SK-N-MC (cell line): ENCODE data around the gene CALR3.

Source experiments
- DNase-seq: peaks from one replicate; pipeline ENCODE4 v3.0.0-alpha.2; 2011; ENCODE audit warnings: low read depth, low spot score
- H3K27ac ChIP-seq: fragments of 200-600 bp; sonication (generic); 2 replicates; pipeline ENCODE4 v1.5.1; 2016; ENCODE audit warnings: mixed run types
- H3K36me3 ChIP-seq: fragments of 200-600 bp; sonication (generic); 2 replicates; pipeline ENCODE4 v1.6.1; 2017; ENCODE audit warnings: antibody characterized with exemption, low read length, mixed read lengths; ENCODE audit not compliant: insufficient read depth
- H3K4me3 ChIP-seq: fragments of 200-600 bp; sonication (generic); 2 replicates; pipeline ENCODE4 v1.5.1; 2016
- H3K9ac ChIP-seq: fragments of 200-600 bp; sonication (generic); 2 replicates; pipeline ENCODE4 v1.8.0; 2017; ENCODE audit warnings: mixed run types, mixed read lengths; ENCODE audit not compliant: insufficient read length
- H3K9me3 ChIP-seq: fragments of 200-600 bp; sonication (generic); 2 replicates; pipeline ENCODE4 v1.6.1; 2017; ENCODE audit warnings: low read depth, mild to moderate bottlenecking, antibody characterized with exemption, low read length, moderate library complexity, mixed read lengths
- EZH2 ChIP-seq: fragments of 200-600 bp; sonication (generic); IDR thresholded peaks from one replicate; pipeline ENCODE4 v1.6.1; 2017; ENCODE audit warnings: antibody characterized with exemption
- FOXP2 ChIP-seq: optimal IDR thresholded peaks from 2 replicates; pipeline ENCODE3; 2011; ENCODE audit warnings: mild to moderate bottlenecking, moderate library complexity; ENCODE audit not compliant: insufficient read depth; ENCODE audit errors: extremely low read length, control extremely low read depth
- POLR2AphosphoS5 ChIP-seq: IDR thresholded peaks from 2 replicates; pipeline ENCODE4 v1.6.1; 2012; ENCODE audit warnings: mild to moderate bottlenecking, low read depth, low read length, borderline replicate concordance

The CALR3 gene

DNA sequence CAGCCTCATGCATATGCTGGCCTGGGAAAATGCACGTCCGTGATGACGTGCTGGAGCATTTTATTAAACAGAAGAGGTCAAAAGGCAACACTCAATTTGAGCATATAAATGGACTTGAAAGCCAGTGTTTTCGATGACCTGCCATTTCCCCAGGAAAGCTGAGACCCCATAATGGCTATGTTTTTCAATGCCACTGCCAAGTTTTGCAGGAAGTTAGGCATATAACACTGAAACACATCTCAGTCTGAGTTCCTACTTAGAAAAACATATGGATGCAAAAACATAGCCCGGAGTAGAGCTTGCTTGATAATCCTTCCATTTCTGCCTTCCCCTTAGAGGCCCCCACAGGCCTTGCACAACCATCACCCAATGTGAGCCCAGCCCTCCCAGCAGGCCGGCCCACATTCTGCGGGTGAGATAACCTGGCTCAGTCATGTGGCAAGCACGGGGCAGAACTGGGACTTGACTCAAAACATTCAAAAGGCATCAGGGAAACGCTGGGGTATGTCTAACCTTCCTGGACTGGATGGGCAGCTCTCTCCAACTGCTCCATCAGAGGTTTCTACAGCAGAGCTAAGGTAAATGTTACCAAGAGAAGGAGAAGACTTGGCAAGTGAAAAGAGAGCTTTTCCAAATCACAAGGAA lies 49.1 kb downstream of the CALR3 start:
- TF ChIP-seq FOXP2 (peak; percentile 71), POLR2AphosphoS5 (no peak)
- H3K4me3 ChIP-seq = peak overlapping the region; percentile 36
- H3K36me3 ChIP-seq = peaks cover 2% of the 10 kb centered on the region; the same call in 1 of the 2 replicates
- no peak overlapping the region for H3K9ac ChIP-seq
- peak overlapping the region; percentile 71 for H3K27ac ChIP-seq
- DNase-seq = peak; percentile 52
- H3K9me3 ChIP-seq = no peaks in the 10 kb centered on the region

DNA sequence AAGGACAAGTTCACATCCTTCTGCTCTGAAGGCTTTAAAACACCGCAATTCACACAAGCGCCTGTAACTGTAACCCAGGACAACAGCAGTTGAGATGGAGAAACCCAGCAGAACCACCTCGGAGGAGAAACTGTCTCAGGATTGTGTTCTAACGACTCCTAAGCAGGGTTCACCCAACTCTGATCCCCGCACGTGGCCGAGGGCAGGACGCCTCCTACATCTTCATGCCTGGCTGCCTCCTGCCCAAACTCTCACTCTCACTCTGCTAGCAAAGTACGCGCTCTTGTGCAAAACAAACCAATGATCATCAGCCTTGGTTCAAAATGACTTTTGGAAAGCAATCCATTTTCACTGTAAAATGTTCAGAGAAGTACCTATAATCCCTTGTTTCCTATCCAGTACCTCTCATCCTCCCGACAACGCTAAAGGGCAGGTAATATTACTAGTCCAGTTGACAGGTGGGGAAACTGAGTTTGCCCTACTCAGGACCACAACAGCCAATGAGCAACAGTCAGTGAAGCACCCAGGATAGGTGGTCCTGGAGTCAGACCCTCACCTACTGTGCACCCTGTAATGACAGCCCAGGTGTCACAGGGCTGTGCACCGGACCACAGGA lies 49.8 kb downstream of the CALR3 start:
- peaks cover 6% of the 10 kb centered on the region; the same call in 1 of the 2 replicates for H3K36me3 ChIP-seq
- H3K9me3 ChIP-seq = no peaks in the 10 kb centered on the region
- no peak for TF ChIP-seq EZH2
- no peak for TF ChIP-seq FOXP2
- no peak for TF ChIP-seq POLR2AphosphoS5
- H3K4me3 ChIP-seq = peak overlapping the region; percentile 36; the same call in 1 of the 2 replicates
- DNase-seq = no peak
- 0 out of 2 replicates have a peak overlapping the region, but pooled peaks have one; percentile 36 for H3K27ac ChIP-seq
- H3K9ac ChIP-seq = no peak overlapping the region

DNA sequence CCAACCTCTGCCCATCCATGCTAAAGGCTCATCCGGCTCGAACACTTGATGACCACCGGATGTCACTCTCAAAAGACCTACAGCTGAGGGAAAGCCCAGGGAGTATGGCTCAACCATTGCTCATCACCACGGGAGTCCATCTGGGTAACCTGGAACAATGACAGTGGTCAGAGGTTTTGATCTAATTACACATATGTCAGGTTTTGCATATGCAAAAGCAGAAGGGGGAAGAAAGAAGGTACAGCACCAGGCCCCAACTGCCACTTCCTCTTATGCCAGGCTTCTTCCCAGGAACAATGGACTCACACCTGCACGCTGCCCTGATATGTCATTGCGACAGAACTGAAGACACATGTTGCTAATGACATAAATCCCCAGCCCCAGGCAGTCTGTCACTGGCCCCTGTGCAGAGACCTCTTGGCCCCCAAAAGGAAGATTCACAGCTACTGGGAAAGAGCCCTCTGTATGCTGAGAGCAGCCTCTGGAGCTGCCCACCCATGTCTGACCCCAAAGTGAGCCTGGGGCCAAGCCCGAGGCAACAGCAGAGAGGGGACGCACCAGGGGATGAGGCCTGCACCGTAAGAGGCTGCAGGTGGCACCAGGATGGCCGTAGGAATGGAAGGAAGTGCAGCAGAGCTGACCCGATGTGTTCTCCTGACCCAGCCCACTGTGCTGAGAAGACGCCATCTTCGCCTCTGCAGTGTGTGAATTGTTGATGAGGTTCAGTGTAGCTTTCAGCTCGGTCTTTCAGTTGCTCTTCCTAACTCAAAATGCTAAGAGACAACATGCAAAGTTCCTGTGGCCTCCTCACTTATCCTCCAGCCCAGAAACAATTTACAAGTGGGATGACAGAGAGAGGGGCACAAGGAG lies 50.5 kb downstream of the CALR3 start:
- no peak for DNase-seq
- Histone ChIP-seq H3K9me3 (no peaks in the 10 kb centered on the region), H3K27ac (no peak overlapping the region), H3K4me3 (no peak overlapping the region), H3K36me3 (peaks cover 11% of the 10 kb centered on the region), H3K9ac (no peak overlapping the region)
- no peak for TF ChIP-seq POLR2AphosphoS5
- TF ChIP-seq FOXP2 = no peak
- no peak for TF ChIP-seq EZH2

DNA sequence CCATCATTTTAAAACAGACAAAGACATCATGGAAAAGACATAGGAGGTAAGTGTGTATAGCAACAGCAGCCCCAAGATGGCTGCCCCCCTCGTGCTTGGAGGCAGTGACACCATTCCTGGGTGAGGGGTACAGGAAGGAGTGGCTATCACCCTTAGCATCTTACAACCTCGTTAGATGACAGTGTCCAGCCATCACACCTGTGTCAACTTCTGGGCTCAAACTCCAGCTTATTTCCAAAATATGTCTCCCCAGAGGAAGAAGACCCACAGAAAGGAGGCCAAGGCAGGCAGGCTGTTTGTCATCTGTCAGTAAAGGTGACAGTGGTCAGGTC lies 51.7 kb downstream of the CALR3 start:
- no peak for DNase-seq
- TF ChIP-seq EZH2 (no peak), FOXP2 (no peak), POLR2AphosphoS5 (no peak)
- H3K27ac ChIP-seq = peak overlapping the region; percentile 46; the same call in 1 of the 2 replicates
- H3K36me3 ChIP-seq = peaks cover 18% of the 10 kb centered on the region
- no peak overlapping the region for H3K4me3 ChIP-seq
- H3K9ac ChIP-seq = no peak overlapping the region
- no peaks in the 10 kb centered on the region for H3K9me3 ChIP-seq

DNA sequence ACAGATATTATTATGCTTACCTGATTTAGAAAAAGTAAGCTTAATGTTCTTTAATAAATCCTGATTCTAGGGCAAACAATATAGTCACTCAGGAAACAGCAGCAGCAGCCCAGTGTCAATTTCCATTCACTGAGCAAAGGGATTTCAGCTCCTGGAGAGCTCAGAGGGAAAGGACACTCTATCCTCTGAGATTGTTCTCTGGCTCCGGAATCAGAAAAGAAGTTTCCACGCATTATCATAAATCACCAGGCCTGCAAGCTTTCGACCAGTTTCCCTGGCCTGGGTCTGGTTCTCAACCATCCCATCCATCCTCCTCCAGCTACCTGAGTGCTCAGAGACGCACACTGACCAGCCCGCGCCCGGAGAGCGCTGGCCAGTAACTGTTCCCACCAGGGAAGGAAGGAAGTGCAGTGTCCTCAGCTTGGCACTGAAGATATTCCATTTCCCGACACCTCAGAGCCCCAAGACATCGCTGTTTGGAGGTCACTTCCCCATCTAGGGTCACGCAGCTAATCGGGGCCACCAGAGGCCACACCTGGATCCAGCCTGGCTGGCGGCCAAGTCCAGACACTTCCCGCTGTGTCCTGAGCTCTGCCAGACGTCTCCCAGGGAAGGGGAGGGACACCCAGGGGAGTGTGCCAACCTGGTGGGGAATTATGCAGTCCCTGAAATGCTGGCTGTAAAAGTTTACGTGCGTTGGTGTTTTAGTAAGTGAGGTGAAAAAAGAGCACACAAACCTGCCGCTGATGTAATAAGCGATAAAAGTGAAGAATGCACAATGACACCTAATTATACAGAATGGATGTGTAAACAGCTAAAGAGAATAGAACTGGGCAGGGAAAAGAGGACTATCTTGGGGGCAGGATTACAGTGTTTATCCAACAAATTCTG lies 53.3 kb downstream of the CALR3 start:
- no peak for DNase-seq
- no peak overlapping the region for H3K9ac ChIP-seq

DNA sequence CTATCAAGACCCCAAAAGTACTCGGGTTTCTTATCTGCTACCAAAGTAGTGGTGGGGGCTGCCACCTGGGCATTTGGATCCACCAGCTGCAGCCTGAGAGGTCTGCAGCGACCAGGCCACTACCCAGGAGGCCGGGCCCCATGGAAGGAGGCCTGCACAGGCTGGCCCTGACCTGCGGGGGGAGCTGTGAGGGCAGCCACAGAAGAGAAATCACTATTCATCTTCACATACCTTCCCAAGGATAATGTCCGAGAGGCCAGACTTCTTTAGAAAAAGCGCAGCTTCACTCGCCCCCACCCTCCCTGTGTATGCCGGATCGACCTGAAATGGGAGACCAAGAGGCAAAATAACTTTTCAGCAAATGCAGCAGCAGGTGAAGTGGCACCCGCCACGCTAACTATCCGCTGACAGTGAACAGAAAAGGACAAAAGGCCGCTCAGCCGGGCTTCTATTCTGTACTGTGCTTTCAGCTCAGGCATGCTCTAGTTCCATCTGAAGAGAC lies 54.3 kb downstream of the CALR3 start:
- TF ChIP-seq FOXP2 (no peak), POLR2AphosphoS5 (no peak), EZH2 (no peak)
- Histone ChIP-seq H3K27ac (no peak overlapping the region), H3K36me3 (peaks cover 38% of the 10 kb centered on the region), H3K4me3 (no peak overlapping the region), H3K9ac (no peak overlapping the region), H3K9me3 (no peaks in the 10 kb centered on the region)
- DNase-seq = no peak

More for the DNA sequence above, 53.3 kb downstream of the CALR3 start:
- Histone ChIP-seq H3K9me3 (no peaks in the 10 kb centered on the region), H3K27ac (peak overlapping the region; percentile 57), H3K4me3 (no peak overlapping the region), H3K36me3 (peaks cover 29% of the 10 kb centered on the region)
- no peak for TF ChIP-seq FOXP2
- no peak for TF ChIP-seq EZH2
- TF ChIP-seq POLR2AphosphoS5 = no peak

DNA sequence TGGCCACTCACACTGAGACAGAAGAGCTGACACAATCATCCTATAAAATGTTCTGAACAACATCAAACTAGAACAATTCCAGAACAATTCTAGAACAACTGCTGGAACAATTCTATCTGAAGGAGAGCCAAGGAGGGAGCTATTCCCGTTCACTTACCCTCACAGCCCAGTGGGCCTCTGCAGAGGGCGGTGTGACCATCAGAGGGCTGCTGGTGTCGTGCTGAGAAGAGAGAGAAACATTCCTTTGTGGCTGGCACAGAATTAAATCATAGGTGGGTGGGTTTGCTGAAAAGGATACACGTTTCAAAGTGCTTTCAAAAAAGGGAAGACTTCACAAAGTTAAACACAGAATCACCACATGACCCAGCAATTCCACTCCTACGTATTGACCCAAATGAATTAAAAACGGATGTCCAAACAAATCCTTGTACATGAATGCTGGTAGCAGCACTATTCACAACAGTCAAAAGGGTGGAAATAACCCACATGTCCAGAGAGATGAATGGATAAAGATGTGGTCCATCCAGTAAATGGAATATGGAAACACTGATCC lies 59.1 kb downstream of the CALR3 start:
- DNase-seq = no peak
- H3K9ac ChIP-seq = no peak overlapping the region
- no peaks in the 10 kb centered on the region for H3K9me3 ChIP-seq
- TF ChIP-seq FOXP2 (no peak), POLR2AphosphoS5 (no peak), EZH2 (no peak)
- peak overlapping the region; percentile 82 for H3K27ac ChIP-seq
- H3K36me3 ChIP-seq = peaks cover 63% of the 10 kb centered on the region
- no peak overlapping the region for H3K4me3 ChIP-seq
